NCI-H128 (cell line): ENCODE results near the gene RAB7B.

ENCODE experiments used
- DNase-seq: peaks from one replicate; lab custom pipeline; 2025; ENCODE audit not compliant: unreplicated experiment; lab: John Stamatoyannopoulos, UW

RAB7B gene

GRCh38 chr1:206023695-206024094 lies 20.5 kb upstream of the RAB7B start, which contains the start of gene CTSE:
Gene CTSE, minus strand, starts transcription at chr1:206023895. Its CDS starts 104 bp downstream, at chr1:206023791.
- DNase-seq, result no peak

DNA sequence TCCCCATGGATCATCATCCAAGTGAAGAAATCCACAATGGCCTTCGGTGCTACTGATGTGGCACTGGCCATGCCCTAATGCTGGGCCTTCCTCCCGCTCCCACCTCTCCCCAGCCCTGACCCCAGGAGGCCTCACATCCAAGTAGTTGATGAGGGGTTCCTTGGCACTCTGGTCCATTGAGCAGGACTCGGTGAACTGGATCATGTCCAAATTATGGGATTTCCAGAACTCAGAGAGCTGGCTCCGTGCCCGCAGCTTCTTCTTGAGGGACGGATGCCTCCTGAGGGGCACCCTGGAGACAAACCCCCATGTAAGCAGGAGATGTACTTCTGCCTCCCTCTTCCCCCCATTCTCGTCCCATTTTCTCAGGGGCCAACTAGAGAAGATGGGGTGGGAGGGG lies 19.6 kb upstream of the RAB7B start:
- DNase-seq, result no peak

DNA sequence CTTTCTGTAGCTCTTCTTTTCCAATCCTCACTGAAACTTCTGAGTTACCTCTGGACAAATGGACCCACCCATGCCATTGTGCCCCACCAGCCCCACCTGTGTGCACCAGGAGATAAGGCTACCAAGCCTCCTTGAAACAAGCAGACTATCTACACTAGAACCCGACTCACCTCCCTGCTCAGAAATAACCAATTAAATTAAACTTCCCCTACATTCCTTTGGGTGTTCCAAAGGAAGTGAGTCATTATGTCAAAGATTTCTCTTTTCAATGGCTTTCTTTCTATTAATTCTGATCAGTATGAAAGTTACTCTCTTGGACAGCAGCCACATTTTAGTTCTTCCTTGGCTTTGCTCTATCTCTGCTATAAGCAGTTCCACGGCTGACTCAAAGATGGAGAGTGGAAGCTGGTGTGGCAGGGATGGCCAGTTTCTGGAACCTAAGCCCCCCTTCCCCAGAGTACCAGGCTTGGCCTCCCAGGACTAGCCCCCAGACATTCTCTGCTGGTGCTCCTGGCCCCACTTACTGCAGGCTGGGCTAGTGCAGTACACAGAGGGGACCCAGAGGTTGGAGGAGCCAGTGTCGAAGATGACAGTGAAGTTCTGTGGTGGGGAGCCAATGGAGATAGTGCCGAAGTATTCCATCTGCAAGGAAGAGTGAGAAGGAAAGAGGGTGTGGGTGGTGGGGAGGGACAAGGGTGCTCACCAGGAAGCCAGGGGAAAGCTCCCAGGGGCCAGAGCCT lies 18.6 kb upstream of the RAB7B start:
- no peak for DNase-seq

DNA sequence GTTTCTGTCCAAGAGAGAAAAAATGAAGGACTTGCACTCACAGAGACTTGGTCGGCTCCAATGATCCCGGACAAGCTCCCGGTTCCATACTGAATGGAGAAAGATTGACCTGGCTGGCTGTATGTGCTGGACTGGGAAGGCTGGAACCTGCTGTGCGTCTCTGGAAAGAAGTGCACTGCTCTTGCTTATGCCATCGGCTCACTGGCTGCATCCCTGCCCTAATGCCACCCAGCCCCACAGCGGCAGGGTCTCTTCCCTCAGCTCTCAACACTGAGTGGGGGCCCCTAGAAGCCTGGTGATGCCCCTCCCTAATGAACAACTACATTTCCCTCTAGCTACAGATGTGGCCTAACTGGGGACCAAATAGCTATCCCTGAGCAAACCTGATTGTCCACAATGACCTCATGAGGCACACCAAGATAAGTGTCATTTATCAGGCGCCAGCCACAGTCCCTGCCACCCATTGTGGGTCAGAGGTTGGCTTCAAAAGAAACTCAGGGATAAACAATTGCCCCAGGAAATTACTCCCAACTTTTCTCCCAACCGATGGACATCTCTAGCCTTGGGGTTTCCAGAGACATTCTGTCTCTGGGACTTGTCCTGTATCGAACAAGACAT lies 17.9 kb upstream of the RAB7B start:
- DNase-seq, result no peak

GRCh38 chr1:206020393-206021007 lies 17.3 kb upstream of the RAB7B start:
- DNase-seq, result no peak

DNA sequence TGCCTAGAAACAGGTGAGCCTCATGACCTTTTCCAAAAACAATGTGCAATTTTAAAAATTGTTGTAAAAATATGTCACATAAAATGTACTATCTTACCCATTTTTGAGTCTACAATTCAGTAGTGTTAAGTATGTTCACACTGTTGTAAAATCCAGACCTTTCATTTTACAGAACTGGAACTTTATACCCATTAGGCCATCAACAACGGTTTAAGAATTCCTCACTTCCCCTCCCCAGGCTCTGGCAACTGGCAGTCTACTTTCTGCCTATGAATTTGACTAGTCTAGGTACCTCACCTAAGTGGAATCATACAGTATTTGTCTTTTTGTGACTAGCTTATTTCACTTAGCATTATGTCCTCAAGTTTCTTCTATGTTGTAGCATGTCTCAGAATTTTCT lies 11.9 kb upstream of the RAB7B start:
- no peak for DNase-seq

DNA sequence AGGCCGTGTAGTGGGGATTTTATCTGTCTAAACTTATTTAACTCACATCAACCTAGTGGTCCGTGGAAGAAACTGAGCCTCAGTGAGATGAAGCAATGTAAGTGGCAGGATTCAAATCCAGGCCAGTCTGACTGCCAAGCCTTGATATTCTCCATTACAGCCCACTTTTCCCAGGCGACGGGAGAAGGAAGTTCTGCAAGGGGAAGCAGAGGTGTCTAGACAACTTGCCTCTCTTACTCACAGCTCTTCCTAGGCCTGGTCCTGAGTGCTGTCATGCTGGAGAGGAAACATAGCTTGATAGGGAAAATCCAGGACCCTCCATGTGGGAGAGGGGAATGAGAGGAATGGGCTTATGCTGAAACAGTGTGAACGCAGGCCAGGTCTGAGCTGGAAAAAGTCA lies 11.4 kb upstream of the RAB7B start:
- DNase-seq, result no peak

DNA sequence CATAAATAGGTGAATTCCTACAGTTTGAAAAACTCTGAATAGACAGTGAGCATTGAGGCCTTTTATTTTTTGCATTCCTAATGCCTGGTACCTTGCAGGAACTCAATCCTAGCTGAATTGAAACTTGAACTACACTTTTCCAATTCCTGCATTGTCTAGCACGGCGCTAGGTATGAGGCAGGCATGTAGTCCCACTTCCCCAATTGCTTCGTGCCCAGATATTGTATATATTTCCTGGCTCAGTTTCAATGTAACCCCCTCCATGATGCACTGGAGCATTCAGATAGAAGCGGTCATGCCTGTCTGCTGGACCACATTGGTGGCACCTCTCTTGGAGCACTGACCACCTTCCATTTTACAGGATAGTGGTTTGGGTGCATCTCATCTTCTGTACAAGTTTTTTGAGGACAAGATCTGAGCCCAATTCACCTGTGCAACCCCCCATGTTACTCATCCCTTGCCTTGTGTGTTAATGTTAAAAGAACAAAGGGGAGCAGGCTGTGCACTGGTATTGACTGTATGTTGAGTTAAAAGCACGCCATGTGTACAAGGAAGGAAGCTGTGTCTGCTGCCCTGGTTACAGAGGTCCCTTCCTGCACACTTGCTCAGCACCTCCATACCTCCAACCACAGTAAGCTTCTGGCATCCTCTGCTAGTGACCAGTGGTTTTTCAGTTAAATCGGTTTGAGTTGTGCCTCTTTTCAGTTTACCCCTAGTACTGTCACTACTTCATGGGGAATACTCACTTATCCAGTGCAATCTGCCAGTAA lies 10.0 kb upstream of the RAB7B start:
- no peak for DNase-seq

- no peak for DNase-seq
Observed at GRCh38 chr1:206012086-206012859, 9.1 kb upstream of the RAB7B start.

- DNase-seq, result no peak
Observed at GRCh38 chr1:206011057-206011456, 7.9 kb upstream of the RAB7B start.

DNA sequence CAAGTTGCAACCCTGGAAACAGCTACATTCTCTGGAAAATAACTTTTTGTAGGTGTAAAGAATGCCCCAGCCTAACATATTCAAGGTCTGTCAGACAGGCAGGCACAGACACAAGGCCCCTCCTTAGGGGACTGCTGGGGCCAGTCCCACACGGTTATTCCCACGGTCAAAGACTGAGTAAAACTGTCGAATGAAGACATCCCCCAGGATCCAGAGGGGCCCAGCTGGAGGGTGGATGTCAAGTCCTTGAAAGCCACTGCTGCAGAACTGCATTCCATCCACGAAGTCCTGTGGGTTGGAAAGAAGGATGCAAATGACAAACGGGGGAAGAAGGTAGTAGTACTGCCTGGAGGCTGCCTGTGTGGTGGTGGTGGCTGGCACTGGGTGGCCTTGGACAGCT lies 6.9 kb upstream of the RAB7B start:
- no peak for DNase-seq

DNA sequence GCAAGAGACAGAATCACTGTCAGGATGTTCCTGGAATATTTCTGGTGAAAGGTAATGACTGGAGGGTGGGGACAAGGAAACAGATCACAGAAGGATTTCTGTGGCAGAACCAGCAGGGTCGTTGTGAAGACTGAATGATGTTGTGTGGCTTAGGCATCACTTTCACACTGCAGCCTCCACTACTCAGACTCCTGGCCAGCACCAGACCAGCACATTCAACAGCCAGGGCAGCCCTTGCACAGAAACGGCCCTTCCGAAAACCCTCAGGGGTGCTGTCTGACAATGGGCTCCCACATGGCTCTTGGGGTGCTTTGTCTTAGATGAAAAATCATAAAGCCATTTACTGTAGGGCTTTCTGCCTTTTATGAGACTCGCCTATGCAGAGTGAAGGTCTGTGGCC lies 3.8 kb upstream of the RAB7B start:
- no peak for DNase-seq

- no peak for DNase-seq
Observed at GRCh38 chr1:206005778-206006180, 2.6 kb upstream of the RAB7B start.

DNA sequence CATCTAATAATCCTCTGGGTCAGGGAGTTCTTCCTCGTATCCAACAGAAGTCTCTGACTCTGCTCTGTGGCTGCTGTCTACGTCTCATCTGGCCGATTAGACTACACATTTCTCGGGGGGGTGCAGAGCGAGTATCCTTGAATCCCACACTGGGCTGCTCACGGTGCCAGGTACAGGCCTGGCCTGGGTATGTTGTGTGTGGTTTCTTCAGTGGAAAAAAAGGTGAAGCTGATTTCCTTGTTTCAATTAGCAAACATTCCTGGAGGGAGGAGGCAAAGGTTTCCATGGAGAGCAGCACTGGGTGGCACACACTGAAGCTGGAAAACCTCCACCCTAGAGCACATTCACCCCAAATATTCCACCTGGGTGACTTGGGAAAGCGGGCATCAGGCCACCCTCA lies 2.0 kb upstream of the RAB7B start:
- DNase-seq, result no peak

DNA sequence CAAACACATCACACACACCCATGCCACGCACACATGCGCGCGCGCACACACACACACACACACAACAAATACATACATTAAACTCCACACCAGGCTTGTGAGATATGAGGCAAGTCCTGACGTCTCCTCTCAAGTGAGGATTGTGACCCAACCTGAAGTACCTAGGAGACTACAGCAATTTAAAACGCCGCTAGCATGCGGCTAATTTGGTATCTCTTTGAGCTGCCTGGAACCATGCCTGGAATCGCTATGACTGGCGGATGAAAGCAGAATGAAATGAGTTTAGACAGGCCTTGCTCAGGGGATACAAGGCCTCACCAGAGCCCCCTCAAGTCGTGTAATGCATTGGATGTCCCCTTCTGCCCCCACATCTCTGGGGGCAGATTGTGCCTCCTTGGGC lies 1.6 kb upstream of the RAB7B start:
- no peak for DNase-seq

GRCh38 chr1:206003854-206004800 lies 932 bp upstream of the RAB7B start:
- DNase-seq, result no peak

DNA sequence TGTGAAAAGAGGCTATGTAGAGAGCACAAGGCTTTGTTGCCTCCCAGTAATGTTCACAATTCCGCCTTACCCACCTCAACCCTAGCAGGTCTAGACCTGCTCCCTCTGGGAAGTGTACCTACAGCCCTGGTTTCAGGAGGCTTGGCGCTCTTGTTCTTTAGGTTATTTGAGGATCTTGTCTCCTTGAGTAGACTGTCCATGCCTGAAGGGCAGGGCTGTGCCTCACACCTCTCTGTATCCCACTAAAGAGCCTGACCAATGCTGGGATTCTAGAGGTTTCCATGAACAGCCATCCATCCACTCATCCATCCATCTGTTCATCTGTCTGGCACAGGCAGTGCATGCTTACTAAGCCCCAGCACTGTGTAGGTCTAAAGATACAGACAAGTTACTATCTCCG lies 1.0 kb downstream of the RAB7B start:
- no peak for DNase-seq

- DNase-seq, result no peak
Observed at GRCh38 chr1:206001476-206001888, 1.7 kb downstream of the RAB7B start.

DNA sequence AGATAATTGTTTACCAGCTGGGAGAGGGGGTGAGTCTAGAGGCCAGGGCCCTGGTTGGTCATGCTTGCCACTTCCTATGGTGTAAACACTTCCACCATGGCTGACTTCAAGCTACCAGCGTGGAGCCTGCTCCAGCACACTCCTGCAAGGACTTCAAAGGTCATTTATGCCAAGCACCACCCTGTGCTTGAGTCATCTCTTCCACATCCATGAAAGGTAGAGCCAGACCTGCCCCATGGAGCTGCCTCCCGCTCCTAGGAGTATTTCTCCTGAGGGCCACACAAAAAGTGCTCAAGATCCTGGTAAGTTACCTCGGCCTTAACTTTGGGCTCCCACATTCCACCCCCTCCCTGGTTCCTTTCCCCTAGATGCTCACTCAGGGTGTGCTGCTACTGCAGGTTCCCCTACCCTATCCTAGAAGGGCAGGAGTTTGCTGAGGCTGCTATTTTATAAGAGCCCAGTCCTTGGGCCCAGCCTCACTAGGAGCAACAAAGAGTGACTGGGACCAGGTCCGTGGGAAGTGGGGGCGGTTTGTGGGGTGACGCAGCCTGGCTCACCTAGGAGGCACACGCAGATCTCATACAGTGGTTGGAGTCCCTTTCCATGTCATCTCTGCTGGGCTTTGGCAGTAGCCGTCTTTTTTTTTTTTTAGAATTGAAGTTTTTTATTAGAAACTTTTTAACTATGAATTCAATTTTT lies 2.4 kb downstream of the RAB7B start:
- no peak for DNase-seq
